ENCODE data around the gene SNX1.
A peak's percentile ranks its signal among the peaks of the same experiment; 100 is the strongest.

Gene SNX1

DNA sequence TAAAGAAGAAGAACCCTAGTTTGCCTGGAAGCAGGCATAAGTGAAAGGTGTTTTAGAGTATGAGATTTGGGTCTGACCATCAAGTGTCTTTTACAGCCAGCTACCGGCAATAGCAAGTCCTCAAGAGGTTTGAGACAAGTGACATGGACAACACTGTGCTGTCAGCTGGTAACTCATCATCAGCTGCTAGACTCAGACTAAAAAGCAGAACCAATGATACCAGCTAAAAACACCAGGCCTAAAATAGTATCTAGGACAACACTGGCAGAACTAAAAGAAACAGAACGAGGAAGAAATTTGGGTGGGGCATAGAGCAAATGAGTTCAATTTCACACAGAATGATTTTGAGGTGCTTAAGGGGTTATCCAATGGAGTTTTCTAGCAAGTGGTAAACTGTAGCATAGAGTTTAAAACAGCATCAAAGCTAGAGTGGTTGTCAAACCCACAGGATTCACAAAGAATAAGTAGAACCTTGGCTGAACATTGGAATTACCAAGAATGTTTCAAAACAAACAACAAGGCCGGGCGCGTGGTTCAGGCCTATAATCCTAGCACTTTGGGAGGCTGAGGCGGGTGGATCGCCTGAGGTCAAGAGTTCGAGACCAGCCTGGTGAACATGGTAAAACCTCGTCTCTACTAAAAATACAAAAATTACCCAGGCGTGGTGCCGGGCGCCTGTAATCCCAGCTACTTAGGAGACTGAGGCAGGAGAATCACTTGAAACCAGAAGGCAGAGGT, 6.1 kb upstream of the SNX1 start:
- ATAC-seq (ENCODE audit: low read depth): no peak

DNA sequence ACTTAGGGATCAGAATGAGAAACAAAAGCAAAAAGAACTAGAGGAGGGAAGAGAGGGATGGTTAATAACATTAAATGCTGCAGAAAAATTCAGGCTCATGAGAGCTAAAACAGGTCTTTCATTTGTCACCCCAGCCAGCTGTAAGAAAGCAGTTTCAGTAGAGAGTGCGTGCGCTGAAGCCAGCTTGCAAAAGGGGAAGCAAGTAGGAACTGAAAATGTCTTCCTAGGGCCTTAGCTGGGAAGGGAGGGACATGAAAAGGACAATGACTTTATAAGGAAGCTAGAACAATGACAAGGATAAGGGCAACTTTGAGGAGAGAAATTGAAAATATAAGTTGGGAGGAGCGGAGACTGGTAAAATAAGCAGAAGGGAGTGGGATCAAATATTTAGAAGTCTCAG, 5.3 kb upstream of the SNX1 start:
- H3K27me3 ChIP-seq (ENCODE audit: insufficient read depth, poor library complexity, severe bottlenecking): no peaks in the 10 kb centered on the region
- DNase-seq (ENCODE audit: low spot score): no peak
- no peaks in the 10 kb centered on the region for H3K9me3 ChIP-seq (ENCODE audit: severe bottlenecking)
- H3K27ac ChIP-seq (ENCODE audit: poor library complexity, severe bottlenecking): no peak overlapping the region
- H3K4me3 ChIP-seq (ENCODE audit: severe bottlenecking): no peak overlapping the region
- ATAC-seq (ENCODE audit: low read depth): no peak
- peaks cover 12% of the 10 kb centered on the region for H3K4me1 ChIP-seq (ENCODE audit: insufficient read depth, poor library complexity, severe bottlenecking)
- H3K36me3 ChIP-seq (ENCODE audit: low read depth): peaks cover 44% of the 10 kb centered on the region
- TF ChIP-seq CTCF (IDR thresholded peaks at IDR 0.05; ENCODE audit: poor library complexity, severe bottlenecking): no peak

More for the DNA sequence above, 6.1 kb upstream of the SNX1 start:
- peaks cover 8% of the 10 kb centered on the region for H3K4me1 ChIP-seq (ENCODE audit: insufficient read depth, poor library complexity, severe bottlenecking)
- peaks cover 52% of the 10 kb centered on the region for H3K36me3 ChIP-seq (ENCODE audit: low read depth)
- DNase-seq (ENCODE audit: low spot score): no peak
- no peak overlapping the region for H3K27ac ChIP-seq (ENCODE audit: poor library complexity, severe bottlenecking)
- H3K27me3 ChIP-seq (ENCODE audit: insufficient read depth, poor library complexity, severe bottlenecking): no peaks in the 10 kb centered on the region
- no peaks in the 10 kb centered on the region for H3K9me3 ChIP-seq (ENCODE audit: severe bottlenecking)
- no peak for TF ChIP-seq CTCF (IDR thresholded peaks at IDR 0.05; ENCODE audit: poor library complexity, severe bottlenecking)
- H3K4me3 ChIP-seq (ENCODE audit: severe bottlenecking): no peak overlapping the region

DNA sequence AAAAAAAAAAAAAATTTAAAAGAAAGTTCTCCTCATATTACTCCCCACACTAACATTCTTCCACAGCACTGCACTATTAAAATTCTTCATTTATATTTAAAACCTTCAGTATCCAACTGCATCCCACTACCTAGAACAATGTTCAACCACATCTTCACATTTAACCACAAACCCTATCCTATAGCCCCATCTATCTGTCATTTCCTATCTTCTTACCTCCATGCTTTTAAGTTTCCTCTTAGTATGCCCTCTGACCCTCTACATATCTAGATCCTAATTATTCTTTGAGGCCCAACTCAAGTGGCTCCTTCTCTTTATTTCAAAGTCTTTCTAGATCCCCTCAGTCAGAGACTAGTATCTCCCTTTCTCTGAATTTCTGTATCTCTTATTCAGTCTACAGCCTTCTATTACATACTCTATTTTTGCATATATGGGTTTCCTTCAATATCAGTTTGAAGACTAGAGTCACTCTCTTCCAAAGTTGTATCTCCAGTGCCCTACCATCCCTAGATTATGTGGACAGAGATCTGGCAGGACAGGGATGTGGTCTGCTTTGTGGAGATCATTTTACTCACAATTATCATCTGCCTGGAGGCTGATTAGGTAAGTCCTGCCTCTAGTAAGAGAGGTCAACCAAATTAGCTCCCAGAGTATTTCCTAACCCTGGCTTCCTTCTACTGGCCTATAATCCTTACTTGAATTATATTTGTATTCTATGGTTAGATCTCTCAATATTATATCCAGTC, 3.5 kb upstream of the SNX1 start:
- no peaks in the 10 kb centered on the region for H3K27me3 ChIP-seq (ENCODE audit: insufficient read depth, poor library complexity, severe bottlenecking)
- TF ChIP-seq CTCF (IDR thresholded peaks at IDR 0.05; ENCODE audit: poor library complexity, severe bottlenecking): peak; percentile 46
- peak overlapping the region; percentile 72 for H3K27ac ChIP-seq (ENCODE audit: poor library complexity, severe bottlenecking)
- ATAC-seq (ENCODE audit: low read depth) (no peak), DNase-seq (ENCODE audit: low spot score) (no peak)
- H3K4me3 ChIP-seq (ENCODE audit: severe bottlenecking): peak overlapping the region; percentile 60
- H3K9me3 ChIP-seq (ENCODE audit: severe bottlenecking): no peaks in the 10 kb centered on the region
- H3K4me1 ChIP-seq (ENCODE audit: insufficient read depth, poor library complexity, severe bottlenecking): peaks cover 12% of the 10 kb centered on the region
- peaks cover 30% of the 10 kb centered on the region for H3K36me3 ChIP-seq (ENCODE audit: low read depth)

GRCh38 chr15:64092864-64093626, 2.7 kb upstream of the SNX1 start:
- DNase-seq (ENCODE audit: low spot score): no peak

More at GRCh38 chr15:64092864-64093626, 2.7 kb upstream of the SNX1 start:
- peak overlapping the region; percentile 72 for H3K27ac ChIP-seq (ENCODE audit: poor library complexity, severe bottlenecking)
- H3K9me3 ChIP-seq (ENCODE audit: severe bottlenecking): no peaks in the 10 kb centered on the region
- peak overlapping the region; percentile 60 for H3K4me3 ChIP-seq (ENCODE audit: severe bottlenecking)
- peak; percentile 2; the same call in 2 of the 3 replicates for ATAC-seq (ENCODE audit: low read depth)
- H3K36me3 ChIP-seq (ENCODE audit: low read depth): peaks cover 23% of the 10 kb centered on the region
- H3K27me3 ChIP-seq (ENCODE audit: insufficient read depth, poor library complexity, severe bottlenecking): no peaks in the 10 kb centered on the region
- H3K4me1 ChIP-seq (ENCODE audit: insufficient read depth, poor library complexity, severe bottlenecking): peaks cover 20% of the 10 kb centered on the region
- TF ChIP-seq CTCF (IDR thresholded peaks at IDR 0.05; ENCODE audit: poor library complexity, severe bottlenecking): no peak
